K562 (cell line): ENCODE results near the gene RPL19. TPM values are rescaled to one million over a fixed set of nuclear protein-coding genes. Genes with fewer than 3 reads are reported as not detected.
A peak's percentile ranks its signal among the peaks of the same experiment; 100 is the strongest.

Experiments used
- ATF7 ChIP-seq: fragments of 450-650 bp; IDR thresholded peaks from 2 replicates; pipeline ENCODE4 v1.7.1; 2014; ENCODE audit warnings: mild to moderate bottlenecking, moderate library complexity
- CHD2 ChIP-seq: IDR thresholded peaks from 2 replicates; pipeline ENCODE4 v1.6.1; 2011; ENCODE audit warnings: low read depth, low read length
- CREB1 ChIP-seq, 2 experiments: sonication (generic) in 1 of 2; formaldehyde crosslinking in 1 of 2; IDR thresholded peaks; 2 replicates each; pipeline versions ENCODE4 v1.6.1 to v1.8.0; 2012 to 2022; ENCODE audit warnings: inconsistent platforms in 1 of 2, mild to moderate bottlenecking in 1 of 2, missing genetic modification reagents in 1 of 2, moderate library complexity in 1 of 2
- KAT8 ChIP-seq: fragments of 450-650 bp; IDR thresholded peaks from 2 replicates; pipeline ENCODE4 v1.6.1; 2016; ENCODE audit warnings: low read depth, mild to moderate bottlenecking
- LCOR ChIP-seq: sonication (generic); formaldehyde crosslinking; IDR thresholded peaks from 2 replicates; pipeline ENCODE4 v1.8.0; 2022; ENCODE audit warnings: mild to moderate bottlenecking, missing genetic modification reagents
- MAFG ChIP-seq: fragments of 450-650 bp; conservative IDR thresholded peaks from 2 replicates; pipeline ENCODE4 v1.6.1; 2016; ENCODE audit warnings: missing genetic modification characterization, missing compliant biosample characterization
- POLR2B ChIP-seq: fragments of 450-650 bp; IDR thresholded peaks from 2 replicates; pipeline ENCODE4 v1.6.1; 2018; ENCODE audit warnings: low read depth; ENCODE audit not compliant: partially characterized antibody
- RCOR1 ChIP-seq, 2 experiments: IDR thresholded peaks; 2 replicates each; pipeline ENCODE4 v1.6.1; 2012; ENCODE audit warnings: low read depth in 2 of 2, low read length in 2 of 2, borderline replicate concordance in 1 of 2, improper control_type of control experiment in 1 of 2
- SNIP1 ChIP-seq: fragments of 450-650 bp; IDR thresholded peaks from 2 replicates; pipeline ENCODE4 v1.7.1; 2017; ENCODE audit warnings: low read depth, mild to moderate bottlenecking
- WHSC1 ChIP-seq: IDR thresholded peaks from one replicate; pipeline ENCODE4 v1.6.1; 2012; ENCODE audit warnings: low read length, control low read depth, inconsistent platforms
- ZNF212 ChIP-seq: fragments of 450-650 bp; formaldehyde crosslinking; IDR thresholded peaks from 2 replicates; pipeline ENCODE4 v1.4.0; 2020; ENCODE audit warnings: mild to moderate bottlenecking
- ZNF764 ChIP-seq: fragments of 250-450 bp; sonication (Bioruptor Pico); IDR thresholded peaks from 2 replicates; pipeline ENCODE4 v1.4.0; 2020; ENCODE audit warnings: low read depth, mild to moderate bottlenecking, moderate library complexity
- polyA plus RNA-seq, 8 experiments: library from polyadenylated mRNA; depleted of rRNA in 4 of 8; stranded (reverse) in 5 of 8; unstranded in 3 of 8; fragments of >200 nt; fragmentation: Nextera tagmentation in 2 of 8; fragmentation: Illumina TruSeq in 1 of 8; extraction: Ambion mirVana in 2 of 8; extraction: Trizol in 1 of 8; gene quantifications; 2 replicates each; pipeline versions ENCODE4 v1.2.1 to v1.2.3, GENCODE V29; 2011 to 2014; ENCODE audit warnings: inconsistent platforms in 1 of 8, missing spikeins in 1 of 8
- total RNA-seq, 7 experiments: library from RNA; depleted of rRNA in 6 of 7; stranded (reverse); fragments of >200 nt in 6 of 7; fragmentation: Illumina TruSeq in 2 of 7; extraction: Trizol in 2 of 7; gene quantifications; 2 replicates each; pipeline versions ENCODE4 v1.2.1 to v1.2.3, GENCODE V29; 2011 to 2021; ENCODE audit warnings: low replicate concordance in 1 of 7
- TF ChIP-seq, protein P1 (sequence below): fragments of 200-800 bp; sonication (Bioruptor generic); IDR thresholded peaks from 2 replicates; pipeline ENCODE4 v1.6.1; 2017; ENCODE audit warnings: missing genetic modification characterization, missing compliant biosample characterization
- TF ChIP-seq, protein P2 (sequence below): fragments of 450-650 bp; formaldehyde crosslinking; IDR thresholded peaks from 2 replicates; pipeline ENCODE4 v1.4.0; 2020; ENCODE audit warnings: mild to moderate bottlenecking, moderate library complexity
- TF ChIP-seq, protein P3 (sequence below): fragments of 450-650 bp; formaldehyde crosslinking; IDR thresholded peaks from 2 replicates; pipeline ENCODE4 v1.4.0; 2020; ENCODE audit warnings: mild to moderate bottlenecking, moderate library complexity
- TF ChIP-seq, protein P4 (sequence below): sonication (generic); IDR thresholded peaks from 2 replicates; pipeline ENCODE4 v1.6.1; 2016
- TF ChIP-seq, protein P5 (sequence below): IDR thresholded peaks from 2 replicates; pipeline ENCODE4 v1.6.1; 2011; ENCODE audit warnings: borderline replicate concordance, low read depth, mild to moderate bottlenecking, moderate library complexity, low read length; ENCODE audit not compliant: insufficient read depth, poor library complexity, severe bottlenecking
- TF ChIP-seq, protein P6 (sequence below): sonication (generic); formaldehyde crosslinking; IDR thresholded peaks from 2 replicates; pipeline ENCODE4 v1.8.0; 2022; ENCODE audit warnings: mild to moderate bottlenecking, missing genetic modification reagents

Gene RPL19
- total and polyA plus RNA-seq, 9 of the 15 experiments (the other 6 are each of a cell fraction or from before 2014, with no cell fraction given): 2,263 to 4,614 (median 3,727) TPM

DNA sequence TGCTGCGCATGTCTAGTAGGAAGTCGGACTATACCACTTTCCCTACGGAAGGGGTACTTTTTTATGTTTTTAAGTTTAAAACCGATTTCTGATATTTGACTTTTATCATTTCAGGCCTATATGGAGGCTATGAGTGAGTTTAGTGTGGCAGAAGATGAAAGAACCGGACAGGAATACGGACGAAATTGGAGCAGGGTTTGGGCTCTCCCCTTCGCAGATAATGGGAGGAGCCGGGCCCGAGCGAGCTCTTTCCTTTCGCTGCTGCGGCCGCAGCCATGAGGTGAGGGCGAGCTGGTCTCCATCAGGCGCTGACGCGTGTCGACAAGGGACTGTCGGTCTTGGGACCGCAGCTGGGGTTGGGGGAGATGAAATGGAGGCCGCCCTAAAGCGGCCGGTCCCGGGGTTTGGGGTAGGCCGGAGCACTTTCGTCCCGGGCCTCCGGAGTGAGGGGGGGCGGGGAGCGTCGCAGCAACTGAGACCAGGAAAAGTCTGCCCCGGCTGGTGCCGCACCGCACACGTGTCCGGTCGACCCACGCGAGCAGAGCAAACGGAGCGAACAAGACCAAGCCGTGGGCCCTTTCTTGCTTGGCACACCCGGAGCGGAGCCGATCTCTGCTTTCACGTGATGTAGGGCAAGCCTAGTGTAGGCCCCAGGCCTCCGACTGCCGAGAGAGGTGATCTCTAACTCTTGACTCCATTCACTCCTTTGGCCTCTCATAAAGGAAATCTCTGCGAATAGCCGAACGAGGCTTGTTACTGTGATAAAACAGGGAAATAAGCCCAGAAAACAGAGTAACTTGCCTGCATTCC lies at the start of gene RPL19 (continued):
- TF ChIP-seq, protein P1, sequence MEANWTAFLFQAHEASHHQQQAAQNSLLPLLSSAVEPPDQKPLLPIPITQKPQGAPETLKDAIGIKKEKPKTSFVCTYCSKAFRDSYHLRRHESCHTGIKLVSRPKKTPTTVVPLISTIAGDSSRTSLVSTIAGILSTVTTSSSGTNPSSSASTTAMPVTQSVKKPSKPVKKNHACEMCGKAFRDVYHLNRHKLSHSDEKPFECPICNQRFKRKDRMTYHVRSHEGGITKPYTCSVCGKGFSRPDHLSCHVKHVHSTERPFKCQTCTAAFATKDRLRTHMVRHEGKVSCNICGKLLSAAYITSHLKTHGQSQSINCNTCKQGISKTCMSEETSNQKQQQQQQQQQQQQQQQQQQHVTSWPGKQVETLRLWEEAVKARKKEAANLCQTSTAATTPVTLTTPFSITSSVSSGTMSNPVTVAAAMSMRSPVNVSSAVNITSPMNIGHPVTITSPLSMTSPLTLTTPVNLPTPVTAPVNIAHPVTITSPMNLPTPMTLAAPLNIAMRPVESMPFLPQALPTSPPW (CRISPR knock-in tag): peak; percentile 76
- TF ChIP-seq, protein P2, sequence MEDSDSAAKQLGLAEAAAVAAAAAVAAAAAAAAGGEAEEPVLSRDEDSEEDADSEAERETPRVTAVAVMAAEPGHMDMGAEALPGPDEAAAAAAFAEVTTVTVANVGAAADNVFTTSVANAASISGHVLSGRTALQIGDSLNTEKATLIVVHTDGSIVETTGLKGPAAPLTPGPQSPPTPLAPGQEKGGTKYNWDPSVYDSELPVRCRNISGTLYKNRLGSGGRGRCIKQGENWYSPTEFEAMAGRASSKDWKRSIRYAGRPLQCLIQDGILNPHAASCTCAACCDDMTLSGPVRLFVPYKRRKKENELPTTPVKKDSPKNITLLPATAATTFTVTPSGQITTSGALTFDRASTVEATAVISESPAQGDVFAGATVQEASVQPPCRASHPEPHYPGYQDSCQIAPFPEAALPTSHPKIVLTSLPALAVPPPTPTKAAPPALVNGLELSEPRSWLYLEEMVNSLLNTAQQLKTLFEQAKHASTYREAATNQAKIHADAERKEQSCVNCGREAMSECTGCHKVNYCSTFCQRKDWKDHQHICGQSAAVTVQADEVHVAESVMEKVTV: no peak
- TF ChIP-seq CREB1 (IDR thresholded peaks at IDR 0.05): no peak
- no peak for TF ChIP-seq CREB1 (CRISPR knock-in tag; IDR thresholded peaks at IDR 0.05)
- TF ChIP-seq, protein P3, sequence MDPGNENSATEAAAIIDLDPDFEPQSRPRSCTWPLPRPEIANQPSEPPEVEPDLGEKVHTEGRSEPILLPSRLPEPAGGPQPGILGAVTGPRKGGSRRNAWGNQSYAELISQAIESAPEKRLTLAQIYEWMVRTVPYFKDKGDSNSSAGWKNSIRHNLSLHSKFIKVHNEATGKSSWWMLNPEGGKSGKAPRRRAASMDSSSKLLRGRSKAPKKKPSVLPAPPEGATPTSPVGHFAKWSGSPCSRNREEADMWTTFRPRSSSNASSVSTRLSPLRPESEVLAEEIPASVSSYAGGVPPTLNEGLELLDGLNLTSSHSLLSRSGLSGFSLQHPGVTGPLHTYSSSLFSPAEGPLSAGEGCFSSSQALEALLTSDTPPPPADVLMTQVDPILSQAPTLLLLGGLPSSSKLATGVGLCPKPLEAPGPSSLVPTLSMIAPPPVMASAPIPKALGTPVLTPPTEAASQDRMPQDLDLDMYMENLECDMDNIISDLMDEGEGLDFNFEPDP (CRISPR knock-in tag): no peak
- TF ChIP-seq RCOR1 (IDR thresholded peaks at IDR 0.05; ENCODE audit: borderline replicate concordance in 1 of 2, low read depth in 2 of 2, low read length in 2 of 2): no peak
- TF ChIP-seq SNIP1: no peak
- TF ChIP-seq MAFG (tag): no peak
- TF ChIP-seq ATF7: peak; percentile 100
- TF ChIP-seq, protein P4, sequence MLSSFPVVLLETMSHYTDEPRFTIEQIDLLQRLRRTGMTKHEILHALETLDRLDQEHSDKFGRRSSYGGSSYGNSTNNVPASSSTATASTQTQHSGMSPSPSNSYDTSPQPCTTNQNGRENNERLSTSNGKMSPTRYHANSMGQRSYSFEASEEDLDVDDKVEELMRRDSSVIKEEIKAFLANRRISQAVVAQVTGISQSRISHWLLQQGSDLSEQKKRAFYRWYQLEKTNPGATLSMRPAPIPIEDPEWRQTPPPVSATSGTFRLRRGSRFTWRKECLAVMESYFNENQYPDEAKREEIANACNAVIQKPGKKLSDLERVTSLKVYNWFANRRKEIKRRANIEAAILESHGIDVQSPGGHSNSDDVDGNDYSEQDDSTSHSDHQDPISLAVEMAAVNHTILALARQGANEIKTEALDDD: no peak
- TF ChIP-seq, protein P5, sequence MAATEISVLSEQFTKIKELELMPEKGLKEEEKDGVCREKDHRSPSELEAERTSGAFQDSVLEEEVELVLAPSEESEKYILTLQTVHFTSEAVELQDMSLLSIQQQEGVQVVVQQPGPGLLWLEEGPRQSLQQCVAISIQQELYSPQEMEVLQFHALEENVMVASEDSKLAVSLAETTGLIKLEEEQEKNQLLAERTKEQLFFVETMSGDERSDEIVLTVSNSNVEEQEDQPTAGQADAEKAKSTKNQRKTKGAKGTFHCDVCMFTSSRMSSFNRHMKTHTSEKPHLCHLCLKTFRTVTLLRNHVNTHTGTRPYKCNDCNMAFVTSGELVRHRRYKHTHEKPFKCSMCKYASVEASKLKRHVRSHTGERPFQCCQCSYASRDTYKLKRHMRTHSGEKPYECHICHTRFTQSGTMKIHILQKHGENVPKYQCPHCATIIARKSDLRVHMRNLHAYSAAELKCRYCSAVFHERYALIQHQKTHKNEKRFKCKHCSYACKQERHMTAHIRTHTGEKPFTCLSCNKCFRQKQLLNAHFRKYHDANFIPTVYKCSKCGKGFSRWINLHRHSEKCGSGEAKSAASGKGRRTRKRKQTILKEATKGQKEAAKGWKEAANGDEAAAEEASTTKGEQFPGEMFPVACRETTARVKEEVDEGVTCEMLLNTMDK: no peak
- TF ChIP-seq CHD2: no peak
- TF ChIP-seq POLR2B: peak; percentile 94
- peak; percentile 45; the same call in 1 of the 2 replicates for TF ChIP-seq LCOR (CRISPR knock-in tag)
- no peak for TF ChIP-seq WHSC1
- no peak for TF ChIP-seq ZNF212 (CRISPR knock-in tag)
- no peak for TF ChIP-seq KAT8
- no peak for TF ChIP-seq ZNF764 (CRISPR knock-in tag)
- TF ChIP-seq, protein P6, sequence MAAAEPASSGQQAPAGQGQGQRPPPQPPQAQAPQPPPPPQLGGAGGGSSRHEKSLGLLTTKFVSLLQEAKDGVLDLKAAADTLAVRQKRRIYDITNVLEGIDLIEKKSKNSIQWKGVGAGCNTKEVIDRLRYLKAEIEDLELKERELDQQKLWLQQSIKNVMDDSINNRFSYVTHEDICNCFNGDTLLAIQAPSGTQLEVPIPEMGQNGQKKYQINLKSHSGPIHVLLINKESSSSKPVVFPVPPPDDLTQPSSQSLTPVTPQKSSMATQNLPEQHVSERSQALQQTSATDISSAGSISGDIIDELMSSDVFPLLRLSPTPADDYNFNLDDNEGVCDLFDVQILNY (CRISPR knock-in tag): no peak
